GM19468 (cell line): Measurements from ENCODE around the gene MBOAT2.

ENCODE experiments used
- ATAC-seq: cut with Tn5 transposase; IDR thresholded peaks from one replicate; pipeline ENCODE4 v1.9.1; 2021; ENCODE audit warnings: mild to moderate bottlenecking, moderate library complexity, moderate number of reproducible peaks; ENCODE audit not compliant: unreplicated experiment; ENCODE audit errors: extremely low read depth

MBOAT2 gene

GRCh38 chr2:9020267-9020666, 16.8 kb upstream of the MBOAT2 start:
- no peak for ATAC-seq

- ATAC-seq = no peak
Observed at GRCh38 chr2:9018534-9018933, 15.1 kb upstream of the MBOAT2 start.

GRCh38 chr2:9018109-9018508, 14.6 kb upstream of the MBOAT2 start:
- no peak for ATAC-seq

GRCh38 chr2:9017411-9017810, 13.9 kb upstream of the MBOAT2 start:
- ATAC-seq = no peak

- no peak for ATAC-seq
Observed at GRCh38 chr2:9015998-9016397, 12.5 kb upstream of the MBOAT2 start.

GRCh38 chr2:9013403-9013802, 9.9 kb upstream of the MBOAT2 start:
- ATAC-seq = no peak

GRCh38 chr2:9010866-9011265, 7.4 kb upstream of the MBOAT2 start:
- ATAC-seq = no peak

GRCh38 chr2:9008951-9009664, 5.6 kb upstream of the MBOAT2 start:
- no peak for ATAC-seq

- no peak for ATAC-seq
Observed at GRCh38 chr2:9006368-9006767, 2.9 kb upstream of the MBOAT2 start.

GRCh38 chr2:9004338-9005204, 1.1 kb upstream of the MBOAT2 start:
- ATAC-seq = no peak

GRCh38 chr2:9003366-9003615, 193 bp downstream of the MBOAT2 start:
- ATAC-seq = no peak

GRCh38 chr2:9002637-9003365, 683 bp downstream of the MBOAT2 start:
- ATAC-seq = no peak

GRCh38 chr2:9002313-9002636, 1.2 kb downstream of the MBOAT2 start:
- ATAC-seq = no peak

GRCh38 chr2:9001778-9002177, 1.7 kb downstream of the MBOAT2 start:
- no peak for ATAC-seq

GRCh38 chr2:9001229-9001628, 2.3 kb downstream of the MBOAT2 start:
- no peak for ATAC-seq

GRCh38 chr2:9000442-9000841, 3.0 kb downstream of the MBOAT2 start:
- no peak for ATAC-seq

GRCh38 chr2:8999797-9000196, 3.7 kb downstream of the MBOAT2 start:
- ATAC-seq = no peak

GRCh38 chr2:8999102-8999446, 4.4 kb downstream of the MBOAT2 start:
- no peak for ATAC-seq

- no peak for ATAC-seq
Observed at GRCh38 chr2:8998418-8999101, 4.9 kb downstream of the MBOAT2 start.

GRCh38 chr2:8997631-8998030, 5.9 kb downstream of the MBOAT2 start:
- no peak for ATAC-seq

GRCh38 chr2:8997108-8997507, 6.4 kb downstream of the MBOAT2 start:
- ATAC-seq = no peak
